GM19099 (cell line): Measurements from ENCODE around the gene ENPEP.

Experiments used
- POLR2A ChIP-seq: IDR thresholded peaks from 3 replicates; pipeline ENCODE4 v1.6.1; 2011; ENCODE audit warnings: low read depth; ENCODE audit not compliant: insufficient read length; ENCODE audit errors: extremely low read depth

Gene ENPEP

DNA sequence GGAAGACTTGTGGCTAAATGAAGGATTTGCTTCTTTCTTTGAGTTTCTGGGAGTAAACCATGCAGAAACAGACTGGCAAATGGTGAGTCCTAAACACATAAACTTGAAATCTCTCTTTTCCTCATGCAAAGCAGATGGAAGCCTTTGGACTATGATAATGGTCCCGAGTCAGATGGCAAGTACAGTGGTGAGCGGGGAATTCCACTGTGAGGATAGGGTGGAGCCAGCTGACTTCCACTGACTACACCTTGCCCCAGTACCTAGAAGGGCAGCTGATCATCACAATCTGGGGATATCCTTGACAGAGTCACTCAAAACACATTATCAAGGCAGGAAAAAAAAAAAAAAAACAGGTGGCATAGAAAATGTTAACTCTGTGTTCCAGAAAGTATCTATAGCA lies 34.3 kb downstream of the ENPEP start:
- TF ChIP-seq POLR2A, result no peak

DNA sequence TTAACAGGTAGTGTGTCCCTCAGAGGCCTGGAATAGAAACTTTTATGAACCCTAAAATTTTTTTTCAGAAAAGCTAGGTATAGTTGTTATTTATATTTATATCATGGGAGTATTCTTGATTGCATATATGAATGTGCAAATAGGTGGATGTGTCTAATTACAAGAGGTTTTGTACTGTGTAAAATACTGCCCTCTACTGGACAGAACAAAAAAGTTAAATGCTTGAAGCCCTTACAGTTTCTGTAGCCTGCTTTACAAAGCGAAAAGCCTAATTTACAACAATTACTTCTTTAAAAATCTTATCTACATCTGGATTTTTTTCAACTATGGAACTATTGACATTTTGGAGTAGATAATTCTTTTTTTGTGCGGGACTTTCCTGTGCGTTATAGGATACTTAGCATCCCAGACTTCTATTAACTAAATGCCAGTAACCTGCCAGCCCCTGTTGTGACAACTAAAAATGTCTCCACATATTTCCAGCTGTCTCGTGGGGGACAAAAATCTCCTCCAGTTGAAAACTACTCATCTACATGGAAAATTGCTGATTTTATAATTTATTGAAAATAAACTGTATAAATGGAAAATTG lies 35.1 kb downstream of the ENPEP start:
- no peak for TF ChIP-seq POLR2A

DNA sequence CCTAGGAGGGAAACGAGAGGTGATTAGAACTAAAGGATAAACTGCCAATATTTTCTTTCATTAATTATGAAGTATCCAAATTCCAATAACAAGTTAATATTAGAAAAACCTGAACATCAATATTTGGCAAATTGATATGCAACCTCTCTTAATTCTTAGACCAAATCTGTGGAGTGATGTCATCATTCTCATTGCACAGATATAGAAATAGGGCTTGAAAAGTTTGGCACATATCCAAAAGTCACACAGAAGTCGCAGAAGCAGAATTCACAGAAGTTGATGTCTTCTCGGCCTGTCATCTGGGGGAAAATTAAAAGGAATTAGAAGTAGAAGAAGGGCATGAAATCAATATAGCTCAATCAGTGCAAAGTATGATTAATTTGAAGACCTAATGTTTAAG lies 36.9 kb downstream of the ENPEP start:
- no peak for TF ChIP-seq POLR2A

DNA sequence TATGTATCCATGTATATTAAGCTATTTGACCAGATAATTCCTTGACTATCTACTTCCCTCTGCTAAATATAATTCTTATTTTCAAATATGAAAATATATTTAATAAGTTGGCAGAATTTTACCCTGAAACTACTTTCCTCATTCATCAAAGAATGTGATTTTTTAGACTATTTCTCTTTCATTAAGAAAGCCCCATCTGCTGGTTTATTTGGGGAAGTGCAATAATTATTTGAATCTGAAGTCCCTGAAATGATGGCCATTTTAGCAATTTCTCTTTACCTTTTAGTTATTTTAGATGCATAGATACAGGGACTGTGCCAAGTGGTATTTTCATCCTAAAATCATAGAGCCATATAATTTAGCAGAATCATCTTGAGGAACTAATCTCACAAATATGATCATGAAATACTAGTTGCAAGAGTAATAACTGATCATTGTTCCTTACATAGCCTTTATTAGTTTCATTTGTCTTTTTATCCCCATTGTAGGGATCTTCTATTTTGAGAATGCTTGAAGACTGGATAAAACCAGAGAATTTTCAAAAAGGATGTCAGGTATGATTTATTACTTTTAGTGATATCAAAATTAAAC lies 39.0 kb downstream of the ENPEP start:
- no peak for TF ChIP-seq POLR2A

DNA sequence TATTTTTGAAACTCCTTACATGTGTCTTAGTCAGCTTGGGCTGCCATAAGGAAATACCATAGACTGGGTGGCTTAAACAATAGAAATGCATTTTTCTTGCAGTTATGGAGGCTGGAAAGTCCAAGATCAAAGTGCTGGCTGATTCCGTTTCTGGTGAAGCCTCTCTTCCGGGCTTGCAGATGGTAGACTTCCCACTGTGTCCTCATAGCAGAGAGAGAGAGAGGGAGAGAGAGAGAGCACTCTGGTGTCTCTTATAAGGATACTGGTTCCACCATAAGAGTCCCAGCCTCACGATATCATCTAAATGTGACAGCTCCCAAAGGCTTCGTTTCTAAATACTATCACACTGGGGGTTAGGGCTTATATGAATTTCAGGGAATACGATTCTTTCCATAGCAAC lies 39.7 kb downstream of the ENPEP start:
- TF ChIP-seq POLR2A, result no peak

DNA sequence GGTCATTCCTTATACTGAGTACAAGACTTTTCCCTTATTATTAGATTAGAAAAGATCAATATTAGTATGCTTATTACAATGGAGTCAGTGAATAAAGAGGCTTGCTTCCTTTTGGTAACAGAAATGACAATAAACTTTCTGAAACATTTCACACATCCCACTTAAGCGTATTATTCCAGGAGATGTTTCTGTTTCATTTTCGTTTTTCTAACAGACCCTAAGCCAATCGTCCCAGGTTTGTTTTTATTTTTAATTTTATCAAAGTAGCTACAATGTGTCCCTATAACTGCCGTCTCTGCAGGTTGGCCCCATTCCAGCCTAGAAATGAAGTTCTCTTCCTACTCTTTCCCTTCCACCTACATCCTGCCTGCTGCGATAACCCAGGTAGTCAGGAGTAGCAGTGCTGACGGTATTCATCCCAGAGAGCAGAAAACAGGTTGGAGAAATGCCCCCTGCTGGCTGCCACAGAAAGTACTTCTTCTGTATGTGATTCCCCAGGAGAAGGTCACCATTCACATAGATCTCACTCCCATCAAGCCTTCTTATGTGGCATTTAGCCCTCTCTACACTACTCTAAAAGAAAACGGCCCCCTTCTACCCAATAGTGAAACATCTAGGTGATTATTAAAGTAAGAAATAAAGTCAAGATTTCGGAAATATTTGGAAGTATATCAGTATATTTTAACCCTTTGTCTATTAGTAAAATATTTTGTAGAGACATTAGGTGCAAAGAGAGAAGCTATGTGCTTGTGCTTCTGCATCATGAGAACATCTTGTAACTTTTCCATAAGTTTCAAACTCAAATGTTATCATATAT lies 40.4 kb downstream of the ENPEP start:
- TF ChIP-seq POLR2A, result no peak

DNA sequence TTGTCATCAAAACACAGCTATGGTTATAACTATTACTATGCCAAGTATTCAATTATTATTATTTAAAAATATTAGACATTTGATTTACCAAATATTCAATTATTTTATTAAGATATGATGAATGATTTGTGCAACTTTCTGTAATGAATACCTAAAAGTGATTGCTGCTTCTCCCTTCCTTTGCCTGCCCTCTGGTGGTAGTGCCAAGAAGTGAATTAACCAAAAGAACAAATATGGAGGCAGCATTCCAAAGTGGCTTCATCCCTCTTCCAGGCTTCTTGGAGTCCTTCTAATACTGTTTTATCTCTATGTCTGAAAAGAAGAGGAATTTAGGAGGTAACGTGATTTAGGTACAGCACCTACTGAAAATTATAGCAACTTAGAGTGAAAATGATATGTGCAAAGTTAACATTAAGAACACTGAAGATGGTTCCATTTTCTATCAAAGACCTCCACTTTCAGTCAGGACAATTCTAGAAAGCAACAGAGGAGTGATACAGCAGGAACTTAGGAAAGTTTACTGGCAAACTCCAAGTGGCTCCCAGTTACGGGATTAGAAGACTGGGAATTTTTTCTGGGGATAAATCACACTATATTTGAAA lies 43.0 kb downstream of the ENPEP start:
- no peak for TF ChIP-seq POLR2A

DNA sequence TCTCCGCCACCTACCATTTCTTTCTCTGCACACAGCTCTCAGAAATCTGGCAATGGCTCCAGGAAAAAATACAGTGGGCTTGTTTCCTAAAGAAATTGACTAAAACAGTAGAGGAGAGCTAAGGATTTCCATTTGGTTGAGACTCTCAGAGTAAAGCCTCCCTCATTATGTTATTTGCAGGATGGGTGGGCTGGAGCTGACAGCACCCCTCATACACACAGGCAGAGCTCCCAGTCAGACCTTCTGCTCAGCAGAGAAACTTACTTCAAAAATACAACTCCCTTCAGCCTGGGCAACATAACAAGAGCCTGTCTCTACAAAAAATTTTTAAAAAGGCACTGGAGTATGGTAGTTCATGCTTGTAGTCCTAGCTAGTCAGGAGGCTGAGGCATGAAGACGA lies 44.9 kb downstream of the ENPEP start:
- TF ChIP-seq POLR2A, result no peak

DNA sequence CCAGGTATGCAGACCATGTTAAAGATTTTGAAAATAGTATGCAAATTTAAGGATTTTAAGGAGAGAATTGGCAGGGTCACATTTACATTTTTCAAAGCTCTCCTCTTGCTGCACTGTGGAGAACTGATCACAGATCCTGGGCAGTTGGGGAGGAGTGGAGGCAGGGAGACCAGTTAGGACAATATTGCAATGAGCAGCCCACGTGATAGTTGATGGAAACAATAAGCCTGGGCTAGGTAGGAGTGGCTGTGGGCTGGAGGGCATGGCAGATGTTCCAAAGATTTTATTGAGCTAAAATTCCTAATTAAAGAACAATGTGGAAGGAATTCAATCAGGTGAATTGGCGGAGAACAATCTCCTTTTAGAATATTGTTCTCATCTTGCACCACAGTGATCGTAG lies 50.6 kb downstream of the ENPEP start:
- no peak for TF ChIP-seq POLR2A

DNA sequence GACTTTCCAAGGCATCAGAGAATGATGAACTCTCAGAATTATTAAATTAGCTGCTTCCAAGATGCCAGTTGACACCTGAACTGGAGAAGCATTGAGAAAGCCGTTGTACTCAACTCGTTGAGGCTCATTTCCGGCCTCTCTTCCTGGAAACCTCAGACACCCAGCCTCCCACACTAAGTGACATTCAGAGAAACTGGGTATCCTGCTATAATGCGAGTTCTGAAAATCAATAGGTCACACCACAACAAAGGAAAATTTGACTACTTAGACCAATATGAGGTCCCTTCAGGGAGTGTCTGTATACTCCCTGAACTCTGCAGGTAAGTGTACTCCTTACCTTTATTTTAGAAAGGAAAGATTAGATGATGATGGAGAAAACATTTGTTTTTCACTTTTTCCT lies 51.2 kb downstream of the ENPEP start:
- no peak for TF ChIP-seq POLR2A

DNA sequence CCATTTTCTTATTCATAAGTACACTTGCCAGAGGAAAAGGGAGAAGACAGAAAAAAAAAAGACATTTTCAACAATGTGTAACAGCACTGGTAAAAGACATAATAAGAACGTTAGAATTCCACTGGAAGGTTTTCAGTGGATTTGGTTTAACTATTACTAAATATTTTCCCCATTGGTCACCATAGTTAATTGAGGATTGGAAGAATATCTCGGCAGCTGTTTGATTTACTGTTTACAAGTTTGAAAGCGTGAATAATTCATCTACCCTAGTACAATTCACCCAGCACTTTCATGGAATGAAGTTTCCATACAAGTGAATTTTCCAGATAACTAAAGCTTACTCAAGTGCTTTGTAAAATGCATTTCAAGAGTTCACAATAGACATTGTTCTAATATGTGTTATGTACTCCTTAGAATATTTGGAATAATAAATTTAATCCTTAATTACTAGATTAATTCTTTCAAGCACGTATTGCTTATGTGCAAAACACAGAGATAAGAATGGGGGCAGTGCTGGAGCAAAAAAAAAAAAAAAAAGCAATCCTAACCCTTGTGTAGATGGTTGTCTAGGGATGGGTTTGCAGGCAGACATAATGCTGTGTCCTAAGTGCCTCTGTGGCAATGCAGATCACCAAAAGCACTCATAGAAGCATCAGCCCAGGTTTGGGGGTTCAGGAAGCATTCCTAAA lies 57.1 kb downstream of the ENPEP start:
- no peak for TF ChIP-seq POLR2A

DNA sequence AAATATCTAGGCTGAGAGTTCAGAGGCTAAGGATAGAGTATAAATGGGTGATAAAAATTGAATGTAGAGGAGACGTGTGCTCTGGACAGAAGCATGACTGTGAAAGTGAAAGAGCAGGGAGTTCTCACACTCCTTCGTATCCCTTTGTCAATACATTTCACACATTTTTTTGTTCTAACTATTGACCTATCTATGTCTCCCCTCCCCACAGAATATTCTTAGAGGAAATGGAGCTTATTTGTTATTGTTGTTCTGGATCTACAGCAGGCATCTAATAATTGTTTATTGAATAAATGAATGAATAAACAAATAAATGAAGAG lies 57.6 kb downstream of the ENPEP start:
- TF ChIP-seq POLR2A, result no peak

DNA sequence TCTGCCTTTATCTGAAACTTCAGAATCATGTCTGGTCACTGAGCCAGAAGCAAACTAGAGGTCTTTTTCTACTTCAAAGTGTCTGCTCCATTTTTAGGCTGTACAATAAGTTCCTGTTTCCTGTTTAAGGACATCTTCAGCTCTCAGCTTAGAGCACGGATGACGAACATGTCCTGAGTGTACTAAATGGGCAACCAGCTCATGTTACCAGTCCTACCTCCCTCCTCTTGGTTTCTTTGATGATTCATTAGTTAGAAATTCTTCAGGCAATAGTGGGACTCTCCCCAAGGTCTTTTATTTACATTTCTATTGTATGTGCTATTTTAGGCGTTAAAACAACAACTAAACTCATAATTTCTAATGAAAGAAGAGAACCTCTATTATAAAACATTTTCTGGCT lies 58.0 kb downstream of the ENPEP start:
- no peak for TF ChIP-seq POLR2A

DNA sequence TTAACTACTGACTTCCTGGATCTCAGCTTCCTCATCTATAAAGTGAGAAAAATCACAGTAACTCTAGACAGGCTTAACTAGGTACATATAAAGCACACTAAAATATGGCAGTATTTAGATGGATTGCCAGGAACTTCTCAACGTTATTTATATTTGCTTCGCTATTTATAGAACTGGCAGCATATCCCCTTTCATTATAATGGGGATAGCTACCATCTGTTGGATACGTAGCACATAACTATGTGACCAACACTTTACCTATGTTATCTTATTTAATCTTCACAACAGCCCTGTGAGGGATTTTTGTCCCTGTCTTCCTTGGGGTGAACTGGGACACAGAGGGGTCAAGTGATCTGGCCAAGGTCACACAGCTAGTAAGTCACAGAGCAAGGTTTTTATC lies 64.6 kb downstream of the ENPEP start:
- no peak for TF ChIP-seq POLR2A

DNA sequence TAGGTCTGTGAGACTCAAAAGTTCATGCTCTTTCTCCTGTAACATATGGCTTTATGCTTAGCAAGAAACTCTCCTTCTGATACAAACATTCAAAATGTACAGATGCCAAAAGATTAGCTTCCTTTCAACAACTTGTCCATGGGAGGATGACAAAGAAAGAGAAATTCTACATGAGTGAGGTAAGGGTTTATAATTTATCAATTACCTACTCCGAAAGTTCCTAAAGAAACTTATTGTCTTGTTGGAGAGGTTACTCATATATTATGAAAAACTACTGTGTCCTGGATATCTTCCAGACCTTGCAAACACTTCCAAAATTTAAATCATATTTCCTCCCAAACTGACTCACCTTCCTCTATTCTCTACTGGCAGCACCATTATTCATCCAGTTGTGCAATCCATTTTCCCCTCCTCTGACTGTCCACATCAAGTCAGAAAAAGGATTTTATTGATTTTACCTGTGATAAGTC lies 65.1 kb downstream of the ENPEP start:
- TF ChIP-seq POLR2A, result no peak

DNA sequence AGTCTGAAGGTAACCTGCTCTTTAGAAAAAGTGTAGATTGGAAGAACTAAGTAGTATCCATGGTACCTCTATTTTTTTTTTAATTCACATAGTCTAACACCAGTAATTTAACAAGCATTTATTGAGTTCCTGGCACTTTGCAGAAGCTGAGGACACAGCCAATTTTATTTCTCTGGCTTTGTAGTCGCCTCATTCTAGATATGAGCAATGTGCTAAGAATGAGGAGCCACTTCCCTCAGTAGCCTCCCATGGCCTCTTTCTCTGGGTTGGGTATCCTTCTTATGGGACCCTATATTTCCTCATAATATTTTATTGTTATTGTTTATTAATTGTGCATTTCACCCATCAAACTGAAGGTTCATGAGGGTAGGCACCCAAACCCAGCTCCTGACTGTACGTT lies 67.6 kb downstream of the ENPEP start:
- TF ChIP-seq POLR2A, result no peak

DNA sequence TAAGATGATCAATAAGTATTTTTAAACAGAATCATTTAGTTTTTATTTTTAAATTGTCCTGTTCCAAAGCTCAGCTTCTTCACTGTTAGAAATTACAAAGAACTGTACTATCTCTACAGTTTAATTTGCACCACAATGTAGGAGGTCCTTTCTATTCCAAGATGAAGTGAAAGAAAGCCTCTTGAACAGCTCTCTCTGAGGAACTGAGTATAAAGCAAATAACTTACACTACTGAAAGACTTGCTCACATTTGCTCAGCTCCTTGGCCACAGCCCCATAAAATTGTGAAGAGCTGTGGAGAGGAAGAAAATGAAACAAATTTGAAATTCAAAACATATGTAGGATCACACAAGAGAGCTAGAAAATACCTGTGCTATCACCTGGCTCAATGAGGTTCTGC lies 68.6 kb downstream of the ENPEP start:
- no peak for TF ChIP-seq POLR2A
